Peyer's patch (tissue), 4 donors: Measurements from ENCODE around the gene CGB8. TPM values are rescaled to one million over a fixed set of nuclear protein-coding genes. Genes with fewer than 3 reads are reported as not detected.

Experiments
- DNase-seq, 3 donors: peaks; one replicate each; pipeline ENCODE4 v3.0.0-alpha.2; 2017 to 2019
- H3K27ac ChIP-seq, 4 donors: fragments of 200-600 bp; sonication (generic); one replicate each; pipeline ENCODE4 v1.5.1; 2016 to 2019
- H3K27me3 ChIP-seq, 2 donors: fragments of 200-600 bp; sonication (generic); one replicate each; pipeline ENCODE4 v1.5.1; 2019
- H3K36me3 ChIP-seq, 3 donors: fragments of 200-600 bp; sonication (generic); one replicate each; pipeline ENCODE4 v1.5.1; 2016 to 2019
- H3K4me1 ChIP-seq, 4 donors: fragments of 200-600 bp; sonication (generic); one replicate each; pipeline ENCODE4 v1.5.1; 2016 to 2019
- H3K4me3 ChIP-seq, 4 donors: fragments of 200-600 bp; sonication (generic); 1 replicate in 3 of 4; 2 replicates in 1 of 4; pipeline ENCODE4 v1.5.1; 2016 to 2019; ENCODE audit warnings: mild to moderate bottlenecking in 1 of 4
- H3K9me3 ChIP-seq, 4 donors: fragments of 200-600 bp; sonication (generic); one replicate each; pipeline ENCODE4 v1.5.1; 2016 to 2019; ENCODE audit warnings: mild to moderate bottlenecking in 1 of 4
- CTCF ChIP-seq, 6 experiments: fragments of 450-650 bp in 4 of 6; fragments of 200-600 bp in 2 of 6; sonication (generic) in 1 of 6; IDR thresholded peaks; one replicate each; pipeline ENCODE4 v1.5.1; 2017 to 2019; ENCODE audit warnings: antibody characterized with exemption in 6 of 6, mild to moderate bottlenecking in 3 of 6, moderate library complexity in 1 of 6
- POLR2A ChIP-seq, 2 donors: fragments of 450-650 bp; IDR thresholded peaks; one replicate each; pipeline ENCODE4 v1.5.1; 2017; ENCODE audit warnings: antibody characterized with exemption in 2 of 2, mild to moderate bottlenecking in 2 of 2, moderate library complexity in 2 of 2
- total RNA-seq, 4 donors: library from RNA; depleted of rRNA; stranded (reverse); fragments of >200 nt; gene quantifications; one replicate each; pipeline ENCODE4 v1.1.0, GENCODE V29; 2016

CGB8 gene
- total RNA-seq, 4 donors from 2014 or later, result not detected

GRCh38 chr19:49010453-49010852 is 38.5 kb downstream of the CGB8 start:
- peaks cover 0 to 56% (median 0%) of the 10 kb centered on the region in 3 donors for H3K36me3 ChIP-seq
- no peak for DNase-seq
- no peak overlapping the region for H3K27ac ChIP-seq
- H3K9me3 ChIP-seq, result no peaks in the 10 kb centered on the region
- H3K27me3 ChIP-seq, result no peaks in the 10 kb centered on the region
- H3K4me1 ChIP-seq, result no peaks in the 10 kb centered on the region
- H3K4me3 ChIP-seq, result no peak overlapping the region
- TF ChIP-seq CTCF (IDR thresholded peaks at IDR 0.05) (no peak), POLR2A (IDR thresholded peaks at IDR 0.05) (no peak)

DNA sequence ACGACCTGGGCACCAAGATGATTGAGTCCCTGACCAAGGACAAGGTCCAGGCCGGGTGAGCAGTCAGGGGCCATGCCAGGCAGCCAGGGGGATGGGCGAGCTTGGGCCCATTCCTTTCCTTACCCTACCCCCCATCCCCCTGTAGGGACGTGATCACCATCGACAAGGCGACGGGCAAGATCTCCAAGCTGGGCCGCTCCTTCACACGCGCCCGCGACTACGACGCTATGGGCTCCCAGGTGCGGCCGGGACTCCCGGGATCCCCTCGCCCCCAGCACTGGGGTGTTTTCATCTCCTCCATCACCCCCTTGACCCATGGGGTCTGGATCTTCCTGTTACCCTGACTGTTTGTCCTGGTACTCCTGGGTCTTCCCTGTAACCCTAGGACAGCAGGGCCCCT is 39.1 kb downstream of the CGB8 start:
- TF ChIP-seq CTCF (IDR thresholded peaks at IDR 0.05) (no peak), POLR2A (IDR thresholded peaks at IDR 0.05) (no peak)

DNA sequence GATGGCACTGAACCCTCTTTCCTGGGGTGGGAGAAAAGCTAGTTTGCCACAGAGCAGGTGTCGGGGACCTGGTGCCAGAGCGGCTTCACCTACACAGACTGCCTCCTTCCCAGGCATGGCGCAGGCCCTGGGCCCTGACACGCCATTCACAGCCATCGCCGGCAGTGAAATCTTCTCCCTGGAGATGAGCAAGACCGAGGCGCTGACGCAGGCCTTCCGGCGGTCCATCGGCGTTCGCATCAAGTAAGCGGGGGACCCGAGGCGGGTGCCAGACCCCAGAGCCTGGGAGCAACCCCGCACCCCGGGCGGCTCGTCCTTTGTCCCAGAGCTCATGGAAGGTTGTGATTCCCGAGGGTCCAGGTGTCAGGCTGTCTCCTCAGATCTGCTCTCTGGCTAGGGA is 42.0 kb downstream of the CGB8 start:
- H3K4me1 ChIP-seq, result no peaks in the 10 kb centered on the region
- DNase-seq, result no peak
- H3K27me3 ChIP-seq, result no peaks in the 10 kb centered on the region
- no peak overlapping the region for H3K4me3 ChIP-seq
- no peak overlapping the region for H3K27ac ChIP-seq
- peaks cover 0 to 76% (median 0%) of the 10 kb centered on the region in 3 donors for H3K36me3 ChIP-seq
- no peak for TF ChIP-seq POLR2A (IDR thresholded peaks at IDR 0.05)
- no peaks in the 10 kb centered on the region for H3K9me3 ChIP-seq

More for the DNA sequence above, 39.1 kb downstream of the CGB8 start:
- no peaks in the 10 kb centered on the region for H3K9me3 ChIP-seq
- H3K36me3 ChIP-seq, result peaks cover 0 to 60% (median 0%) of the 10 kb centered on the region in 3 donors
- H3K4me3 ChIP-seq, result no peak overlapping the region
- H3K27me3 ChIP-seq, result no peaks in the 10 kb centered on the region
- no peak overlapping the region for H3K27ac ChIP-seq
- DNase-seq, result no peak
- H3K4me1 ChIP-seq, result no peaks in the 10 kb centered on the region

- TF ChIP-seq CTCF (IDR thresholded peaks at IDR 0.05) (no peak), POLR2A (IDR thresholded peaks at IDR 0.05) (no peak)
- DNase-seq, result no peak
- no peaks in the 10 kb centered on the region for H3K4me1 ChIP-seq
- H3K4me3 ChIP-seq, result no peak overlapping the region
- no peak overlapping the region for H3K27ac ChIP-seq
- no peaks in the 10 kb centered on the region for H3K9me3 ChIP-seq
- H3K27me3 ChIP-seq, result no peaks in the 10 kb centered on the region
- H3K36me3 ChIP-seq, result peaks cover 0 to 58% (median 0%) of the 10 kb centered on the region in 3 donors
Measured at GRCh38 chr19:49004964-49005614, 43.8 kb downstream of the CGB8 start.

- Histone ChIP-seq H3K9me3 (no peaks in the 10 kb centered on the region), H3K36me3 (peaks cover 0 to 51% (median 0%) of the 10 kb centered on the region in 3 donors)
- TF ChIP-seq POLR2A (IDR thresholded peaks at IDR 0.05), result no peak
- no peak for TF ChIP-seq CTCF (IDR thresholded peaks at IDR 0.05)
Measured at GRCh38 chr19:49004133-49004532, 44.8 kb downstream of the CGB8 start.

DNA sequence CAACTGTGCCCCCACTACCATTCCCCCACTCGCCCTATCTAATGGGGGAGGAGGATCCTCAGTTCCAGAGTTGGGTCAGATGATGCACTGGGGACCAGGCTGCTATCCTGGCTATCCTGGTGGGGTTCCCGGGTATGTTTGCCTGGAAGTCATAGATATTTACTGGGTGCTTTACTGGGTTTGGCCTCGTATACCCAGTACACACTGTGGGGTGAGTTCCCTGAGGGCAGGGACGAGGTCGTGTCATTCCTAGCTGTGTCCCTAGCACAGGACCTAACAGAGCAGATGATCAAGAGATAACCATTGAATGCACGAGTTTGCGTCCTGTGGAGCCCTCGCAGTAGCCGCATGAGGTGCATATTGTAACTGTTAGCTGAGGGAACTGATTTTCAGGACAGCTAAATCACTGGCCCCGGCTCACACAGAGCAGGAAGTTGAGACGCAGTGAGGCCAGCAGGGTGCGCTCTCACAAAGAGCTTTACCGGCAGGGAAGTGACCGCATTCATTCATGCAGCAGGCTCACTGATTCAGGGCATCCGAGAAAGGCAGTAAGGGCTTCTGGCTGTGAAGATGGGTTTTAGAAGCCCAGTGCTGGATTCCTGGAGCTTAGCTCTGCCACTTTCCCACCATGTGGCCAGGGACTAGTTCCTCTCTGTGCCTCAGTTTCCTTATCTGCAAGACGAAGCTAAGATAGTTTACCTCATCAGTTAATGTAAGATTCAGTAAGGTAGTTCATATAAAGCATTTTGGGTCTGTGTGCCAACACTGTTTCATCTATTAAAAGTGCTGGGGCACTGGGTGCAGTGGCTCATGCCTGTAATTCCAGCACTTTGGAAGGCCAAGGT is 49.2 kb downstream of the CGB8 start:
- no peaks in the 10 kb centered on the region for H3K9me3 ChIP-seq
- no peak overlapping the region for H3K27ac ChIP-seq
- H3K4me3 ChIP-seq, result no peak overlapping the region
- peak; percentile 41 to 84 (median 79) for DNase-seq
- H3K36me3 ChIP-seq, result peaks cover 0 to 20% (median 0%) of the 10 kb centered on the region in 3 donors
- TF ChIP-seq POLR2A (IDR thresholded peaks at IDR 0.05), result no peak
- TF ChIP-seq CTCF (IDR thresholded peaks at IDR 0.05), result peak; percentile 18 to 67 (median 64)
- H3K27me3 ChIP-seq, result no peaks in the 10 kb centered on the region
- peaks cover 0 to 4% (median 0%) of the 10 kb centered on the region in 4 donors for H3K4me1 ChIP-seq

More at GRCh38 chr19:49004133-49004532, 44.8 kb downstream of the CGB8 start:
- Histone ChIP-seq H3K27me3 (no peaks in the 10 kb centered on the region), H3K4me3 (no peak overlapping the region), H3K27ac (no peak overlapping the region), H3K4me1 (no peaks in the 10 kb centered on the region)
- no peak for DNase-seq
